Mononuclear cell (primary cell): ENCODE results near the gene MRPS34. TPM values are rescaled to one million over a fixed set of nuclear protein-coding genes. Genes with fewer than 3 reads are reported as not detected.

Experiments used
- H3K27me3 ChIP-seq: 2 replicates; pipeline ENCODE4 v1.6.0; 2011; ENCODE audit warnings: low read length, control low read depth; ENCODE audit not compliant: insufficient read depth
- H3K4me1 ChIP-seq: 2 replicates; pipeline ENCODE4 v1.5.1; 2011; ENCODE audit warnings: mild to moderate bottlenecking, low read length, control low read depth; ENCODE audit not compliant: insufficient read depth
- H3K4me3 ChIP-seq: 2 replicates; pipeline ENCODE4 v1.5.1; 2011; ENCODE audit warnings: mild to moderate bottlenecking, low read length, moderate library complexity
- H3K9me3 ChIP-seq: 2 replicates; pipeline ENCODE4 v1.5.1; 2011; ENCODE audit warnings: low read depth, mild to moderate bottlenecking, control low read depth, low read length
- total RNA-seq: library from RNA; depleted of rRNA; stranded (reverse); fragments of >200 nt; gene quantifications from one replicate; pipeline ENCODE4 v1.2.3, GENCODE V29; 2012

Gene MRPS34
- total RNA-seq, 1 donor = 17.1 TPM

GRCh38 chr16:1770328-1771187 lies 2.4 kb downstream of the MRPS34 start:
- peak overlapping the region; percentile 88 for H3K4me3 ChIP-seq
- peaks cover 36% of the 10 kb centered on the region for H3K4me1 ChIP-seq
- H3K27me3 ChIP-seq = no peaks in the 10 kb centered on the region
- H3K9me3 ChIP-seq = no peaks in the 10 kb centered on the region

DNA sequence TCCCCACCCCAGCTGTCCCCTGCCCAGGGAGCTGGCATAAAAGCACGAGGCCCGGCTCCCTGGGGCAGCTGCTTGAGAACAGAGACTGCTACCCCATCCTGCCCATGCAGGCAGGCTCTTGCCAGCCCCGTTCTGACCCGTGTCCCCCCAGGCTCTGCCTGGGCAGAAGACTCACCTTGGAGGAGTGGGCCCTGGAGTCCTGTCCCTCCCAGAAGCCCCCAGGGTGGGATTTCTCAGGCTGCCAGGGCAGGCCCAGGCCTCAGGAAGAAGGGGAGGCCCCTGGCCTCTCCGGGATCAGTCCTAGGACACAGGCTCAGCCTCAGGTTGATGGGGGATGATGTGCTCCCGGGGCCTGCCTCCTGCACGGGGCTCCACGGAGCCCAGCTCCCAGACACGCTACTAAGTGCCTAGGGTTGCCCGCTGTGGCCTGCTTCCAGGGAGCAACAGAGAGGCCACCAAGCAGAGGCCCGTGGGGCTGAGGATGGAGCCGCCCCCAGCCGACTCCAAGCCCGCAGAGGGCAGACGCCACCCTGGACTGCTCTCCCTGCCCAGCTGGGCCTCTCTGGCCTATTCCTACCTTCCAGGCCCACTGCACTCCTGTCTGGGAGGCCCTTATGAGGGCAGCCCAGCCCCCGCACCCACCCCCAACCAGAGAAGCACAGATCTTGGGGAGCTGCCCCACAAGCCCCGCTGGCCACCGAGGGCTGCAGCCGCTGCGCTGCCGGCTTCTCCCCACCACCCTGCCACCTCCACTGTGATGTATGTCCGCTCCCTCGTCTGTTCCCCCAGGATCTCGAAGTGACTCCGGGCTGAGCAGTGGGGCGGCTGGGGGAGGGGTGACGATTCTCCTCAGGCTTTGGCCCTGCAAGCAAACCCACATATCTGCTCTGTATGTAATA lies 3.3 kb downstream of the MRPS34 start:
- Histone ChIP-seq H3K27me3 (no peaks in the 10 kb centered on the region), H3K4me1 (peaks cover 31% of the 10 kb centered on the region), H3K4me3 (no peak overlapping the region), H3K9me3 (no peaks in the 10 kb centered on the region)

- peaks cover 23% of the 10 kb centered on the region for H3K4me1 ChIP-seq
- H3K9me3 ChIP-seq = no peaks in the 10 kb centered on the region
- no peak overlapping the region for H3K4me3 ChIP-seq
- H3K27me3 ChIP-seq = no peaks in the 10 kb centered on the region
These were observed 4.0 kb downstream of the MRPS34 start for GRCh38 chr16:1768767-1769401.

GRCh38 chr16:1768061-1768766 lies 4.7 kb downstream of the MRPS34 start:
- no peak overlapping the region for H3K4me3 ChIP-seq
- H3K9me3 ChIP-seq = no peaks in the 10 kb centered on the region
- H3K4me1 ChIP-seq = peaks cover 20% of the 10 kb centered on the region
- no peaks in the 10 kb centered on the region for H3K27me3 ChIP-seq

- H3K27me3 ChIP-seq = no peaks in the 10 kb centered on the region
- H3K9me3 ChIP-seq = no peaks in the 10 kb centered on the region
- no peak overlapping the region for H3K4me3 ChIP-seq
- peaks cover 18% of the 10 kb centered on the region for H3K4me1 ChIP-seq
These were observed 5.6 kb downstream of the MRPS34 start for GRCh38 chr16:1767116-1767994.

DNA sequence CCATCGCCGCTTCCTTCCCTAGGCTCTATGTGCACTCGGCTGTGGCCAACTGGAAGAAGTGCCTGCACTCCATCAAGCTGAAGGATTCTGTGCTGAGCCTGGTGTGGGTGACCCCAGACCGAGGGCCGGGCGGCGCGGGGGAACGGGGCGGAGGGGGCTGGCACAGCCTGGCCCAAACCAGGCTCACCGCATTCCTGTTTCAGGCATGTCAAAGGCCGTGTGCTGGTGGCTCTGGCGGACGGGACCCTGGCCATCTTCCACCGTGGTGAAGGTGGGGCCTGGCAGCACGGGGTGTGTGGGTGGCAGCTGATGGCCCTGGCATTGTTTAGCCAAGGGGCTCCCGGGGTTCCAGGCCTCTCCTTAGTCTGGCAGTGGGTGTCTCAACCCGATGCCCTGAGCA lies 6.2 kb downstream of the MRPS34 start:
- Histone ChIP-seq H3K27me3 (no peaks in the 10 kb centered on the region), H3K4me3 (no peak overlapping the region), H3K9me3 (no peaks in the 10 kb centered on the region), H3K4me1 (peaks cover 11% of the 10 kb centered on the region)

- no peaks in the 10 kb centered on the region for H3K9me3 ChIP-seq
These were observed 6.7 kb downstream of the MRPS34 start for GRCh38 chr16:1766231-1766630.

GRCh38 chr16:1765826-1766225 lies 7.1 kb downstream of the MRPS34 start:
- H3K4me3 ChIP-seq = no peak overlapping the region
- H3K27me3 ChIP-seq = no peaks in the 10 kb centered on the region
- peaks cover 10% of the 10 kb centered on the region for H3K4me1 ChIP-seq
- H3K9me3 ChIP-seq = no peaks in the 10 kb centered on the region

More at GRCh38 chr16:1766231-1766630, 6.7 kb downstream of the MRPS34 start:
- H3K4me3 ChIP-seq = no peak overlapping the region
- H3K4me1 ChIP-seq = peaks cover 10% of the 10 kb centered on the region
- H3K27me3 ChIP-seq = no peaks in the 10 kb centered on the region

GRCh38 chr16:1764971-1765370 lies 8.0 kb downstream of the MRPS34 start:
- Histone ChIP-seq H3K4me3 (no peak overlapping the region), H3K27me3 (no peaks in the 10 kb centered on the region), H3K4me1 (peaks cover 1% of the 10 kb centered on the region), H3K9me3 (no peaks in the 10 kb centered on the region)

DNA sequence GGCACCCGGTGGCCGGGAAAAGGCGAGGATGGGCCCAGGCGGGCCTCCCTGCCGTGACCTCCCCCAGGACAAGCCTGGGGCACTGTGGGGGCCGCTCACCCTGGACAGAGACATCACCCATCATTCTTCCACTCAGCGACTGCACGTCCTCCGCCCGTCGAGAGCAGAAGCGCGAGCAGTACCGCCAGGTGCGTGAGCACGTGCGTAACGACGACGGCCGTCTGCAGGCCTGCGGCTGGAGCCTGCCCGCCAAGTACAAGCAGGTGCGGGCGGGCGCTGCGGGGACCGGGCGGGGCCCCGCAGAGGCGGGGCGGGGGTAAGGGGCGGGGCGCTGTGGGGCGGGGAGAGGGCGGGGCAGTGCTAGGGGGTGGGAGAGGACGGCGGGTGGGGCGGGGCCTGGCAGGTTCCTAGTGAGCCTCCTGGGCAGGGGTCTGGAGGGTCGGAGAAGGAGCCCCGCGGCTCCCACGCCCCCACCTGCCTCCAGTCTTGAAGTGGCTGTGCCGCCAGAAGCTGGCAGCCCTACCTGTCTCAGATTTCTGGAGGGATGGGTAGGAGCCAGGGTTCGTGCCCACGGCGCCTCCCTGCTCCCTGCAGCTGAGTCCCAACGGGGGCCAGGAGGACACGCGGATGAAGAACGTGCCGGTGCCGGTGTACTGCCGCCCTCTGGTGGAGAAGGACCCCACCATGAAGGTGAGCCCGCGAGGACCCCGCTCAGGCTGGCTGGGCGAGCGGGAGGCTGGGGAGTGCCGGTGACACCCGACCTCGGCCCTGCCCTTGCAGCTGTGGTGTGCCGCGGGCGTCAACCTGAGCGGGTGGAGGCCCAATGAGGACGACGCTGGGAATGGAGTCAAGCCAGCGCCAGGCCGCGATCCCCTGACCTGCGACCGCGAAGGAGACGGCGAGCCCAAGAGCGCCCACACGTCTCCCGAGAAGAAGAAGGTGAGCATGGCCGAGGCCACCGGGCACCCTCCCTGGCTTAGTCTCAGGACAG lies 9.1 kb downstream of the MRPS34 start:
- H3K4me3 ChIP-seq = no peak overlapping the region
- H3K27me3 ChIP-seq = no peaks in the 10 kb centered on the region
- no peaks in the 10 kb centered on the region for H3K4me1 ChIP-seq
- H3K9me3 ChIP-seq = no peaks in the 10 kb centered on the region

GRCh38 chr16:1762879-1763520 lies 9.9 kb downstream of the MRPS34 start:
- no peaks in the 10 kb centered on the region for H3K4me1 ChIP-seq
- no peak overlapping the region for H3K4me3 ChIP-seq
- no peaks in the 10 kb centered on the region for H3K27me3 ChIP-seq
- H3K9me3 ChIP-seq = no peaks in the 10 kb centered on the region

DNA sequence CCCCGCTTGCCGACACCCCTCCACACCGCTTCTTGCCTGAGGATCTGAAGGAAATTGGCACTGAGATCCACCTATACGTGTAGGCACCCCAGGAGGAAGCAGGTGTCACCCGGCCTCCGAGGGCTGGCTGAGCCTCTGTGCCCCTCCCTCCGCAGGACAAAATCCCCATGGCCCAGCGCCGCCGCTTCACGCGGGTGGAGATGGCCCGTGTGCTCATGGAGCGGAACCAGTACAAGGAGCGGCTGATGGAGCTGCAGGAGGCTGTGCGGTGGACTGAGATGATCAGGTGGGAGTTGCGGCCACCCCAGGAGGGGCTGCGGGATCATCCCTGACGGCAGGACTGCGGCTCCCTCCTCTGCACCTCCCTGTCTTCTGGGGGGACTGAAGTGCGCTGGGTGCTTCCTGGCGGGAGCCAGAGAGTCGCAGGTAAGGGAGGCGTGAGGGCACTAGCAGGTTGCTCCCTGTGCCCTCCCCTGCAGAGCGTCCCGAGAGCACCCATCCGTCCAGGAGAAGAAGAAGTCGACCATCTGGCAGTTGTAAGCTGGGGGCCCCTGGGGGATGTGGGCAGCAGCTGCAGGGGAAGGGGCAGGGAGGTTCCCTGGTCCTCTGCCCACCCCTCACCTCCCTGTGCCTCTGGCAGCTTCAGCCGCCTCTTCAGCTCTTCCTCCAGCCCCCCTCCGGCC lies 10.6 kb downstream of the MRPS34 start:
- no peaks in the 10 kb centered on the region for H3K4me1 ChIP-seq
- H3K27me3 ChIP-seq = no peaks in the 10 kb centered on the region
- H3K4me3 ChIP-seq = no peak overlapping the region
- H3K9me3 ChIP-seq = no peaks in the 10 kb centered on the region
